NCI-H1694 treated with DMSO at 0.1 percent for 48 hours (cell line): ENCODE results near the gene TMEM141.
"Not testable (repeated sequence)": the region's sequence is repeated elsewhere in the genome, so short reads cannot be mapped to it uniquely, and the experiment has no call there.

Experiments used
- DNase-seq: peaks from one replicate; lab custom pipeline; 2025; lab: John Stamatoyannopoulos, UW

The TMEM141 gene

DNA sequence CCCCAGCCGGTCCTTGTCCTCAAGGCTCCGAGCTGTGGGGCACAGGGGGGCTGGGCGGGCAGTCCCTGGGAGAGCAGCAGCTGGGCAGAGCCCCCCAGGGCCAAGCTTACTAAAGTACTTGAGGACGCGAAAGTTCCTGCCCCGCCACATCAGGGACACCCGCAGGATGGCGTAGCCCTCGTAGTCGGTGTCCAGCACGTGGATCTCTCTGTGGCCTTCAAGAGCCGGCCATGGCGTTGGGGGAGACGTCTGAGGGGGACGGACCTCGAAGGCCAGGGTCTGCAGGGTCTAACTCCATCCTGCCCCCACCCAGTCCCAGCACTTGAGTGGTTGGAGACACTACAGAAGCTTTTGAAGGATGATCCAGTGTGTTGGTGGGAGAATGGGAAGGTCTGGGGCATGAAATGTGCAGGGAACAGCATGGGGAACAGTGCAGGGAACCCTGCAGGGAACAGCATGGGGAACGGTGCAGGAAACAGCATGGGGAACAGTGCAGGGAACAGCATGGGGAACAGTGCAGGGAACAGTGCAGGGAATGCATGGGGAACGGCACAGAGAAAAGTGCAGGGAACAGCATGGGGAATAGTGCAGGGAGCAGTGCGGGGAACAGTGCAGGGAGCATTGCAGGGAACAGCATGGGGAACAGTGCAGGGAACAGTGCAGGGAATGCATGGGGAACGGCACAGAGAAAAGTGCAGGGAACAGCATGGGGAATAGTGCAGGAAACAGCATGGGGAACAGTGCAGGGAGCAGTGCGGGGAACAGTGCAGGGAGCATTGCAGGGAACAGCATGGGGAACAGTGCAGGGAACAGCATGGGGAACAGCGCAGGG, 35.6 kb upstream of the TMEM141 start:
- DNase-seq, result not testable (repeated sequence)

DNA sequence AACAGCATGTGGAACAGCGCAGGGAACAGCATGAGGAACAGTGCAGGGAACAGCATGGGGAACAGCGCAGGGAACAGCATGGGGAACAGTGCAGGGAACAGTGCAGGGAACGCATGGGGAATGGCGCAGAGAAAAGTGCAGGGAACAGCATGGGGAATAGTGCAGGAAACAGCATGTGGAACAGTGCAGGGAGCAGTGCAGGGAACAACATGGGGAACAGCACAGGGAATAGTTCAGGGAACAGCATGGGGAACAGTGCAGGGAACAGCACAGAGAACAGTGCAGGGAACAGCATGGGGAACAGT, 35.1 kb upstream of the TMEM141 start:
- no peak for DNase-seq

DNA sequence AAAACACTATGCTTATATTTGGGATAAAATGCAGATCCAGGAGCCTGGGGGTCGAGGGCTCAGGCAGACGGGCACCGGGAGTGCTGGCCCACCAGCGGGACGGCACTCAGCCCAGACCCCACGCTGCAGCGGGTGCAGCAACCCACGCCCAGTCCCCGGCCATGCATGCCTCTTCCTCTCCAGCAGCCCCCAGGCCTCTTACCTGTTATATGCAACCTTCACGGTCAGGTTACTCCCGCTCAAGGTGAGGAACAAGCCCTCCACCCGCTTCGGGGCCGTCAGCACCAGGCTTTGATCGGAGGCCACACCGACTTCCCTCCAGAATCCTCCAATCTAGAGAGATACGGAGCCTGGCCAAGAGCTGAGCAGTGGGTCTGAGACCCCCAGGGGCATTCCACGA, 34.3 kb upstream of the TMEM141 start:
- no peak for DNase-seq

DNA sequence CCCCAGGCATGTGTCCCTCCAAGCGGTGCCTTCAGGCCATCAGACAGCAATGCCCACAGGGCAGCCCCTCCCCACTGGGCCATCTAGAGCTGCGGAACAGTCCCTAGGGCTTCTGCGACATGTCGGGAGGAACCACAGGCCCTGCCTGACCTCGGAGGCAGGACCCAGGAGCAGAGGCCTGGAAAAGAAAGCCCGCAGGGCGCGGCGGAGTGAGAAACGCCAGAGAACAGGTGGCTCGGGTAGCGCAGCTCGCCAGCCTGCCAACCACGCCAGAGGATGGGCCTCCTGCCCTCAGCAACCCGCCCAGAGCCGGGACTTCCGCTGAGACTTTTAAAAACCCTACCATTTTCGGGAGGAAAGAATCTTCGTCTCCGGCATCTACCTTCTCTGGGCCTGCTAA, 33.8 kb upstream of the TMEM141 start:
- DNase-seq, result no peak

GRCh38 chr9:136757751-136758140, 33.4 kb upstream of the TMEM141 start:
- no peak for DNase-seq

DNA sequence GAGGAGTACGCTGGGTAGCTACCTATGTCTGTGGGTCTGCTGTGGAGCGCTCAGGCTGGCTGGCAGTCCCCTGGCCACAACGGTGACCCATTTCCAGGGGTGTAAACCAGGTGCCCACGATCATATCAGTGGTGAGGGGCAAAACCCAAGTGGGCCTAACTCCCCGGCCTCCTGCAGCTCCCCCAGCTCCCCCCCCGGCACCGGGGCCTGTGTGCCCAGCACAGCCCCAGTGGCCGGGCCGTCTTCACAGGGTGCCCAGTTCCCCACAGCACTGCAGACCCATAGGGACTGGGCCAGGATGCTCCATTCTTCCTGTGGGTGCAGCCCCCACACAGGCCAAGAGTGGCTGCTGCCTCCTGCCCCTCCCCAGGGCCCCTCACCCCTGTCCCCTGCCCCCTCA, 32.1 kb upstream of the TMEM141 start:
- no peak for DNase-seq

GRCh38 chr9:136759436-136760325, 31.5 kb upstream of the TMEM141 start:
- DNase-seq, result no peak

DNA sequence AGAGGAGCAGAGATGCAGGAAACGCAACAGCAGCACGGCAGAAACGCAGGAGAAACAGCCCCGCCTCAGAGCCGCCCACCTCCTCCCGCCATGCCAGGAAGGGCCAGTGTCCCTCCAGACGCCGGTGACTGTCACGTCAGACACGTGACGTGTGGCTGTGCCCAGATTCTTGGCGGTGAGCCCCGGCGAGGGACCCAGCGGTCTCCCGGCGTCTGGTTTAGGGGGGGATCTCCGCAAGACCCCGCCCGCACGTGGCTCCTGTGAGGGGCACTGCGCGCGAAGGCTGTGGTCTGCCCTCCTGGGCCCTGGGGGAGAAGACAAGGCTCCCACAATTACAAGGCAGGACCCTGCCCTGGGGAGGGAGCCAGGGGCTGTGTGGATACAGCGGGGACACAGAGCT, 30.7 kb upstream of the TMEM141 start:
- DNase-seq, result no peak

GRCh38 chr9:136760834-136761544, 30.2 kb upstream of the TMEM141 start:
- DNase-seq, result peak; percentile 39

DNA sequence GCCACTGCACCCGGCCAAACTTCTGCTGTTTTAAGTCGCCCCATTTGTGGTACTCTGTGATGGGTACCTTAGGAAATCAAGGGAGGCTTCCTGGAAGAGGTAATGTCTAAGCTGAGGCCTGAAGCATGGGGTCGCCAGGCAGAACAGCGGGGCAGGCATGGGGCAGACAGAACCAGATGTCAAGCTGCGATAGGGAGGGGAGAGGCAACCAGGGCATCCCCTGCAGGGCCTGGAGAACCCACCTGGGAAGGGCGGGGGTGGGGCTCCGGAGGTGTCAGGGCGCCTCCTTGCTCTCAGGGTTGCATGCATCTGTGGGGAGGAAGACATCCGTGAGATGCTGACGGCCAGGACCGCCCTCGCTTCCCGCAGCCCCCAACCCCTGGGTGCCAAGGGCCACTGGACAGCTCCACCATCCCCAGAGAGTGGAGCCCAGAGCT, 29.6 kb upstream of the TMEM141 start:
- DNase-seq, result no peak

DNA sequence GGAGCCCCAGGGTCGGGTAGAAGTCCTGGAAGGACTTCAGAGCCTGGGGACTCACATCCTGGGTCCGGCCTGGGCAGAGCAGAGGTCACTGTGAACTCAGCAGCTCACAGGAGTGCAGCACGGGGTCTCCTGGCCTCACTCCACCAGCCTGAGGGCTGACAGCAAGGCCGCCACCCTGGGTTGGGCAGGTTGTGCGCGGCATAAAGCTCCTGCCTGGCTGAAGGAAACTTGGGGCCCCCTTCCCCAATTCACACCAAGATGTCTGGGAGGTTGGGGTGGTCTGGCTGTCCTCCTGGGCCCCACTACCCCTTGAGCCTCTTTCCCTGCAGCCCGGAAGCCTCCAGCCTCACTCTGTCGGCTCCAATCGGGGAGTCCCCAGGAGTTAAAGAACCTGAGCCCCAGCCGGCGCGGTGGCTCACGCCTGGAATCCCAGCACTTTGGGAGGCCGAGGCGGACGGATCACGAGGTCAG, 28.9 kb upstream of the TMEM141 start:
- no peak for DNase-seq

GRCh38 chr9:136762915-136763648, 28.1 kb upstream of the TMEM141 start:
- no peak for DNase-seq

- no peak for DNase-seq
Measured at GRCh38 chr9:136763649-136764035, 27.5 kb upstream of the TMEM141 start.

GRCh38 chr9:136764301-136764891, 26.7 kb upstream of the TMEM141 start, which contains the start of gene LCN15:
Gene LCN15 (minus strand): TSS chr9:136764518. CDS start chr9:136764488, 30 bp downstream.
- no peak for DNase-seq

DNA sequence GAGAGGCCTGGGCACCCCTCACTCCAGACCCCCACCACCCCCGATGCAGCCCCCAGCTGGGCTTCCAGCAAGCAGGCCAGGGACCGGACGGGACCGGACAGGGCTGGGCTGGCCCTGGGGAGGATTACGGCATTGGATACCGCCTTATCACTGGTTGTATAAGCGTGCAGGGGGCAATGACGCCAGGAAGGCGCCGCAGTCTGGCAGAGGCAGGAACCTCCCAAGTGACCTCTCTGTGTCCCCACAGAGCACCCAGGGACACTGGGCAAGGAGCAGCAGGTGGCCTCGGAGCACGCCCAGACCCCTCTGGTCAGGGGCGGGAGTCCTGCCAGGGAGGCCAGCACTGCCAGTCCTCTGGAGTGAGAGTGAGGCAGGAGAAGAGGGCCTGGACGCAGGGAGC, 26.1 kb upstream of the TMEM141 start:
- DNase-seq, result no peak

DNA sequence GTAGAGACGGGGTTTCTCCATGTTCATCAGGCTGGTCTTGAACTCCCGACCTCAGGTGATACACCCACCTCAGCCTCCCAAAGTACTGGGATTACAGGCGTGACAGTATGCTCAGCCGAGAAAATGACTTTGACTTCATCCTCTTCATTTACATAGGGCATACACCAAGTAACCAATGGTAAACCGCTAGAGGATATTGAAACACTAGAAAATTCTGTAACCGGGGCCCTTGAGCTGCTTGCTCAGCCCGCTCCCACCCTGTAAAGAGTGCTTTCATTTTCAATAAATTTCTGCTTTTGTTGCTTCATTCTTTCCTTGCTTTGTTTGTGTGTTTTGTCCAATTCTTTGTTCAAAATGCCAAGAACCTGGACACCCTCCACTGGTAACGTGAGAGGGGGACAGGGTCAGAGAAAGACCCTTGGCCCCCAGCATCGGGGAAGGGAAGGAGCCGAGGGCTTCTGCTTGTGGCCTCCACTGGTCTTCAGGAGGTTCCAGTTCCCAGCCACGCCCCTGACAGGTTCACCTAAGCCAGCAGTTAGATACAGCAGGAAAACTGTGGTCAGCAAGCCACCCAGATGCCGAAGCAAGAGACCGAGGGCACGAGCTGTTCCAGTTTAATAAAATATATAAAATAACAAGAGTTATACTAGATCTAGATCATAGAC, 25.3 kb upstream of the TMEM141 start:
- not testable (repeated sequence) for DNase-seq

DNA sequence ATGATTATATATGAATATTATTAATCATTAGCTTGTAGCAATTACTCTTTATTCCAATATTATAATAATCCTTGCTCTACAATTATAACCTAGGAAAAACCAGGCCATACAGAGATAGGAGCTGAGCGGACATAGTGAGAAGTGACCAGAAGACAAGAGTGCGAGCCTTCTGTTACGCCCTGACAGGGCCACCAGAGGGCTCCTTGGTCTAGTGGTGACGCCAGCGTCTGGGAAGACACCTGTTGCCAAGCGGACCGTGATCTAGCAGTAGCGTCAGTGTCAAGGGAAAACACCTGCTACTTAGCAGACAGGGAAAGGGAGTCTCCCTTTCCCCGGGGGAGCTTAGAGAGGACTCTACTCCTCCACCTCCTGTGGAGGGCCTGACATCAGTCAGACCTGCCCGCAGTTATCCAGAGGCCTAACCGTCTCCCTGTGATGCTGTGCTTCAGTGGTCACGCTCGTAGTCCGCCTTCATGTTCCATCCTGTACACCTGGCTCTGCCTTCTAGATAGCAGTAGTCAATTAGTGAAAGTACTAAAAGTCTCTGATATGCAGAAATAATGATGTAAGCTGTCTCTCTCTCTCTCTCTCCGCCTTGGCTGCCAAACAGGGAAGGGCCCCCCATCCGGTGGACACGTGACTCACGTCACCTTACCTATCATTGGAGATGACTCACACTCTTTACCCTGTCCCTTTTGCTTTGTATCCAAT, 24.6 kb upstream of the TMEM141 start:
- DNase-seq, result not testable (repeated sequence)

GRCh38 chr9:136769710-136770191, 21.4 kb upstream of the TMEM141 start:
- peak; percentile 31 for DNase-seq

DNA sequence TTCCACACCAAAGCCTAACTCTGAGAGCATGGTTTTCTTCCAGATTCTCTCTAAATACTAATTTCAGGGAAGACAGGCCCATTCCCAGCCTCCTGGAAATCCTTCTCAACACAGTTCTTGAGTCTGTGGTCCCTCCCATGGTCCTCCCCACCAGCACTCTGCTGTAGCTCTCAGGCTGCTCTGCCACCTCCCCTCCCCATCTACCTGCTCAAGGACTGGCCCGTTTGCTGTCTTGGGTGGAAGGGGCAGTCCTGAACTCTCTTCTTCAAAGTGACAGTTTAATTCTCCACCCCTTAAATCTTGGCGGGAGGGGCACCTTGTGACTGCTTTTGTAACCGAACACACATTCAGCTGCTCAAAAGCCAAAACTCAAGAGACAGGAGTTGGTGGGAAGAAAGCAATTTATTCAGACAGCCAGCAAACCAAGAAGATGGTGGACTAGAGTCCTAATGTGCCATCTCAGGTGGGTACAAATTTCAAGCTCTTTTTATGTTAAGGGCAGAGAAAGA, 19.2 kb upstream of the TMEM141 start:
- DNase-seq, result no peak
